ENCODE results near the gene SYNGAP1.

- TF ChIP-seq ZNF114 (CRISPR knock-in tag; IDR thresholded peaks at IDR 0.05) (no peak), EZH2 (IDR thresholded peaks at IDR 0.05; ENCODE audit: low read depth, unreplicated experiment) (no peak), CTCF (conservative IDR thresholded peaks at IDR 0.05; ENCODE audit: low read depth in 2 of 2) (no peak), NANOG (IDR thresholded peaks at IDR 0.05; ENCODE audit: borderline replicate concordance) (no peak)
Observed at GRCh38 chr6:33438978-33439594, 19.2 kb downstream of the SYNGAP1 start.

Data from GM23338 (cell line).